HS-5 (cell line): ENCODE data around the gene CHI3L2.

Source experiments
- DNase-seq: peaks from one replicate; pipeline ENCODE4 v3.0.0-alpha.2; 2012; ENCODE audit warnings: low read depth

Gene CHI3L2

GRCh38 chr1:111227434-111227833, at the start of gene CHI3L2:
Gene CHI3L2, plus strand, starts transcription at chr1:111227713. Its CDS starts 17 bp downstream, at chr1:111227730.
- DNase-seq = no peak

- DNase-seq = no peak
Measured at GRCh38 chr1:111179968-111180533, 47.5 kb upstream of the CHI3L2 start.

DNA sequence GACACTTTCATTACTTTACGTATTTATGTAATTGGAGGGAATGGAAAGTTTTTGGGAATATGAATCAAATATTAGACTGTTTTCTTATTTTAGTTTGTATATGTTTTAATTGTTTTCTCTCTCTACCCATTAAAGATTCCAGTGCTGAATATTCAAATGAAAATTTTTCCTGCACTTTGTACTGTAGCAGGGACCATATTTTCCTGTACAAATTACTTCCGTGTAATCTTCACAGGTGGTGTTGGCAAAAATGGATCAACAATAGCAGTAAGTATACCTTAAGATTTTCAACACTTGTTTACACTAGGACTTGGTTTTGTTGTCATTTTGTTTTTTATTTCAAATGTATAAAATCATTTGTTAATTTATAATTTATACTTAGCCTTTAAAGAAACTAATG, 45.5 kb upstream of the CHI3L2 start:
- no peak for DNase-seq

DNA sequence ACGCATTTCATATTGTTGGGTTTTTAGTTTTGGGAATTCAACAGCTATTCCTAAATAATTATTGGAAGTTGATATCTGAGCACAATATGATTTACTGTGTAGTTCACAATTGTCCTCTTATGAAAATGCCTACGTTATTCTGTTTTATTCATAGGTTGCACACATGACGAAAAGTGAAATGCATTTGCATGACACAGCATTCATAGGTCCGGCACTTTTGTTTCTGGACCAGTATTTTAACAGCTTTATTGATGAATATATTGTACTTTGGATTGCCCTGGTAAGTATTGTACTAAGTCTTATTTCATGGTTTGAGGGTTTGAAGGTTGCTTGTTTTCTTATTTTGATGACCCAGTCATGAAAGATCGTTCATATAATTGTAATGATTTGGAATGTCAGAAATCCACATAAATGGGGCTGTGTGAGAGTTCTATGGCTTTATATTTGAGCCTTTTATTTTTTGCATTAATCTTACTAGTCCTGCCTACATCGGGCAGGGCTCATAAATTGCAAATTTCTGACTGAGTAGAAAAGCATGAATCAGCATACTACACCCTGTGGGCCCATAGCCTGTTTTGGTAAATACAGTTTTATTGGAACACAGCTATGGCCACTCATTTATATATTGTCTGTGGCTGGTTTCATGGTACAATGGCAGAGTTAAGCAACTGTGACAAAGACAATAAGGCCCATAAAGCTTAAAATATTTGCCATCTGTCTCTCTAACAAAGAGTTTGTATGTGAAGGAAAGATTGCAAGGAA, 44.0 kb upstream of the CHI3L2 start:
- no peak for DNase-seq

DNA sequence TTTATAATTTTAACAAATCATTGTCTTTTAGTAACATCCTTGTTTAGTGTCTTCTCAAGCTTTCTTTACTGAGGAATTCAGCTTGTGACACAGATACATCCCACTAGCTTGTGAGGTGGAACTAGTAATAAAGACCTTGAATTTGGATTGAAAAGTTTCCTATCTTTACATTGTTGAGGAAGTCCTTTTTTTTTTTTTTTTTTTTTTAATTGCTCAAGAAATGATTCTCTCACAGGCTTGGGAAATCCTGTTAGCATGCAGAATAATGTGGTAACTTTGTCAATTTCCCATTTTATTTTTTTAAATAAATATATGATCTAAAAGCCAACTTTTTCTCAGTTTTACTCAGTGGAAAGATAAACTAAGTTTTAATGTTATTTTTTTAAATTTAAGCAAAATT, 42.9 kb upstream of the CHI3L2 start:
- no peak for DNase-seq

GRCh38 chr1:111190931-111191451, 36.5 kb upstream of the CHI3L2 start:
- peak; percentile 51 for DNase-seq

GRCh38 chr1:111191496-111191895, 36.0 kb upstream of the CHI3L2 start:
- DNase-seq = peak; percentile 63

- DNase-seq = no peak
Measured at GRCh38 chr1:111192074-111192473, 35.4 kb upstream of the CHI3L2 start.

GRCh38 chr1:111192658-111193519, 34.6 kb upstream of the CHI3L2 start:
- DNase-seq = no peak

GRCh38 chr1:111193712-111194480, 33.6 kb upstream of the CHI3L2 start:
- no peak for DNase-seq

GRCh38 chr1:111195002-111195684, 32.4 kb upstream of the CHI3L2 start:
- no peak for DNase-seq

DNA sequence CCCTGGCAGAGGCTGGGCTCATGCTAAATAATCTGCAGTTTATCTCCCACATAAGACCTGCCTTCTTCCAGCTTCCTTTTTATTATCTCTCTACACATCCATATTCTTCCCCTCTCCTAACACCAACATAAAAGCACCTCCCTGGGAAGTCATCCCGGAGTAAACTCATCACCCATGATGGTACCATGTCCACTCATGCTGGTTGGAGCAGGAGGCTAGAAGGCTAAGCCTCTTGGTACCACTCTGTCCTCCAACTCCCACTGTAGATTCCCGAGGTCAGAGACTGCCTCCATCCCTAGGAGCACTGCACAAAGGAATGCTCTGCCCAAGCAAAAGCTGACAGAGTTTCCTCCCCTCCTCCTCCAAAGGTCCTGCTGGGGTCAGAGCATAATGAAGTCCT, 31.3 kb upstream of the CHI3L2 start:
- no peak for DNase-seq

- no peak for DNase-seq
Measured at GRCh38 chr1:111197598-111198284, 29.8 kb upstream of the CHI3L2 start.

GRCh38 chr1:111198836-111199235, 28.7 kb upstream of the CHI3L2 start:
- DNase-seq = no peak

- no peak for DNase-seq
Measured at GRCh38 chr1:111199329-111199728, 28.2 kb upstream of the CHI3L2 start.

- DNase-seq = no peak
Measured at GRCh38 chr1:111199881-111200801, 27.4 kb upstream of the CHI3L2 start, which contains the start of gene DENND2D. Gene DENND2D, minus strand, starts transcription at chr1:111200646. Its CDS starts 187 bp downstream, at chr1:111200459.

DNA sequence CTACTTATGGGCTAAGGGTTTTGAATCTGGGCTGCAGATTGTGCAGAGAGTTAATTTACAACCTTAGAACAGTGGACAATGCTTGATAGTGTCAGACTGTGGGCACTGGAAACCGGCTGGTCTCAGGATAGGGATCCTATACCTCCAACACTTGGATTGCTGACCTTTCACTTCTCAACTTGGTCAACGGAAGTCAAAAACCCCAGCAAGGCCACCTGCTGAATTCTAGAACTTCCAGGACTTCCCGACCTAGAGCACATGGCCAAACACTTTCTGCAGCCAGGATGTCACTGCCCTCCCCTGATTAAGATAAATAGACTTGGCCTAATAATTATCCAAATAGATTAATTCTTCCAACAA, 26.7 kb upstream of the CHI3L2 start:
- no peak for DNase-seq

DNA sequence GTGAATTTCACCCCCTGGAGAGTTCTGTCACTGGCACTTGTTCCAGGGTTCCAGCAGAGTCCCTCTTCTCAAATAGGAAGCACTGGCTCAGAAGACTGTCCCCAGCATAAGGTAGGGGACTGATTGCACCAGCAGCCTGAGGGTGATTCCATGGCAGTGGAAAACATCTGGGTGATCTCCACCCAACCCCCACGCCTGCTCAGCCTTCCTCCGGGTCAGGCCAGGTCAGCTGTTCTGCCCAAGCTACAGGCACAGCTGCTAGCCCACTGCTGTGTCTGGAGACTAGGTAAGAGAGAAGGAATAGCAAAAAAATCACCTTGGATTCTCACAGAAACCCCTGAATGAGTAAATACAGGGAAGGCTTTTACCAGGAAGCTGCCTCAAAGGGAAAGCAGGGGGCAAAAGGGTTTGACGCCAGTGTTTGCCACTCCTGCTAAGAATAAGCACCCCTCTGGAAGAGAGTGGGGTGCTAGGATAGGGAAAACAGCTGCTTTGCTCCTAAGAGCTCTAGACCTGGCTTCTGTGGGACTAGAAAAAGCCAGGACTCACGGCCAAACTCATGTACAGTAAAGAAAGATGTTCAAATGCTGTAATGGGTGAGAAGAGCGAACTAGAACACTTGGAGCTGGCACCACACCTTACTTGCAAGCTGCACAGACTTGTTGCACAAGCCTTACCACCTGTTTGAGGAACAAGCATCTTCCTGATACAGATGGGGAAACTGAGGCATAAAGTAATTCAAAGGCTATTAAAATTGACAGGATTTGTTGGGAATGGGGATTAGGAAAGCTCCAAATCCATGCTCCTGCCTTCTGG, 26.0 kb upstream of the CHI3L2 start:
- no peak for DNase-seq

DNA sequence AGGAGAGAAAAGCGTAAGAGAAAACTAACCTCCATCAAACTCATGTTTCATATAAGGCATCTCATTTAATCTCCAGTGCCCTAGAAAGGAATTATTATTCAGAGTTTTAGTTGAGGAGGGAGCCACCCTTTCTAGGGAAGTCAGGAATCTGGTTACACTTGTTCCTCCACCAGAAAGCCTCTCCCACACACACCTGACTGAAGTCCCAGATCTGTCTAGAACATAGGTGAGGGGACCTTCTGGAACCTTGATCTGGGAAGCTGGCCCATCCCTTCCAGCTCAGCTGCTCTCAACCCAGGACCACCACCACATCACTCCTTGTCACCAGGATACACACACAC, 25.2 kb upstream of the CHI3L2 start:
- DNase-seq = no peak
